ENCODE data around the gene MUCL3.
"Not testable (repeated sequence)": the region's sequence is repeated elsewhere in the genome, so short reads cannot be mapped to it uniquely, and the experiment has no call there.

DNA sequence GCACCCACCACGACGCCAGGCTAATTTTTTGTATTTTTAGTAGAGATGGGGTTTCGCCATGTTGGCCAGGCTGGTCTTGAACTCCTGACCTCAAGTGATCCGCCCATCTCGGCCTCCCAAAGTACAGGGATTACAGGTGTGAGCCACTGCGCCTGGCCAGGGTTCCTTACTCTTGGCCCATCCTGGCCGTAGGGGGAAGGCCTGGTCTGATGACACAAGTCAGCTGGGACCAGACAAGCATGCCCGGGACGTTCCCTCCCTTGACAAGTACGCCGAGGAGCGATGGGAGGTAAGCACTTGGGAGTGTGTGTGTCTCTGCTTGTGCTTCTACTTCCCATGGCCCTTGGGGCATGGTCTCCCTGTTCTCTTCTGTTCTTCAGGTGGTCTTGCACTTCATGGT is 30.3 kb upstream of the MUCL3 start:
- TF ChIP-seq POLR2A, POLR2AphosphoS5 (IDR thresholded peaks at IDR 0.05; ENCODE audit: low read depth, low read length): not testable (repeated sequence)
